CD14-positive monocyte (primary cell): Measurements from ENCODE around the gene CALCA. TPM values are rescaled to one million over a fixed set of nuclear protein-coding genes. Genes with fewer than 3 reads are reported as not detected.

Experiments used
- DNase-seq, 3 donors: peaks; one replicate each; pipeline ENCODE4 v3.0.0-alpha.2; 2011 to 2022
- H2AFZ ChIP-seq: 2 replicates; pipeline ENCODE4 v1.6.0; 2012; ENCODE audit warnings: mild to moderate bottlenecking, low read depth, low read length, inconsistent platforms; ENCODE audit not compliant: insufficient read depth, poor library complexity, severe bottlenecking
- H3K27ac ChIP-seq, 2 donors: 1 replicate in 1 of 2; 2 replicates in 1 of 2; pipeline ENCODE4 v1.5.1; 2012 to 2013; ENCODE audit warnings: low read length in 2 of 2, control low read depth in 1 of 2, inconsistent platforms in 1 of 2, low read depth in 1 of 2, mild to moderate bottlenecking in 1 of 2
- H3K27me3 ChIP-seq, 2 donors: one replicate each; pipeline versions ENCODE4 v1.6.0 to v1.6.1; 2011 to 2013; ENCODE audit warnings: low read length in 2 of 2; ENCODE audit not compliant: control insufficient read depth in 2 of 2, insufficient read depth in 2 of 2
- H3K36me3 ChIP-seq, 2 donors: replicated peaks in 1 of 2; 1 replicate in 1 of 2; 2 replicates in 1 of 2; pipeline versions ENCODE4 v1.5.1 to v1.6.1; 2012 to 2013; ENCODE audit warnings: low read length in 2 of 2, control low read depth in 1 of 2, inconsistent platforms in 1 of 2, mild to moderate bottlenecking in 1 of 2; ENCODE audit not compliant: insufficient read depth in 2 of 2, control insufficient read depth in 1 of 2
- H3K4me1 ChIP-seq, 2 donors: 1 replicate in 1 of 2; 2 replicates in 1 of 2; pipeline versions ENCODE4 v1.5.1 to v1.6.1; 2012 to 2013; ENCODE audit warnings: low read length in 2 of 2, control low read depth in 1 of 2, inconsistent platforms in 1 of 2, mild to moderate bottlenecking in 1 of 2, moderate library complexity in 1 of 2; ENCODE audit not compliant: insufficient read depth in 2 of 2, control insufficient read depth in 1 of 2
- H3K4me2 ChIP-seq: replicated peaks from 2 replicates; pipeline ENCODE3; 2012; ENCODE audit warnings: low read length, moderate library complexity, mild to moderate bottlenecking; ENCODE audit not compliant: poor library complexity, severe bottlenecking; ENCODE audit errors: extremely low read depth
- H3K4me3 ChIP-seq, 3 experiments: fragments of 200-600 bp in 1 of 3; sonication (generic) in 1 of 3; replicated peaks in 1 of 3; 1 replicate in 2 of 3; 2 replicates in 1 of 3; pipeline ENCODE4 v1.5.1; 2011 to 2013; ENCODE audit warnings: low read length in 3 of 3, mild to moderate bottlenecking in 3 of 3, control low read depth in 2 of 3, low read depth in 2 of 3, inconsistent platforms in 1 of 3, moderate library complexity in 1 of 3
- H3K79me2 ChIP-seq: 2 replicates; pipeline ENCODE4 v1.6.0; 2012; ENCODE audit warnings: mild to moderate bottlenecking, control low read depth, inconsistent platforms, low read length, moderate library complexity; ENCODE audit not compliant: insufficient read depth
- H3K9ac ChIP-seq: 2 replicates; pipeline ENCODE4 v1.6.0; 2017; ENCODE audit warnings: low read length, mild to moderate bottlenecking; ENCODE audit not compliant: insufficient read depth, poor library complexity, severe bottlenecking
- H3K9me3 ChIP-seq, 2 donors: replicated peaks in 1 of 2; 1 replicate in 1 of 2; 2 replicates in 1 of 2; pipeline versions ENCODE4 v1.5.1 to v1.6.1; 2012 to 2013; ENCODE audit warnings: low read length in 2 of 2, control low read depth in 1 of 2; ENCODE audit not compliant: control insufficient read depth in 1 of 2, insufficient read depth in 1 of 2
- H4K20me1 ChIP-seq: 2 replicates; pipeline ENCODE4 v1.6.0; 2012; ENCODE audit warnings: mild to moderate bottlenecking, low read length, control low read depth, moderate library complexity; ENCODE audit not compliant: insufficient read depth
- H3K27ac Mint-ChIP-seq, 7 donors: one replicate each; pipeline ENCODE4 v1.8.0; 2020; ENCODE audit warnings: mild to moderate bottlenecking in 7 of 7, mixed read lengths in 7 of 7, moderate library complexity in 6 of 7, inconsistent platforms in 2 of 7
- H3K27me3 Mint-ChIP-seq, 3 donors: one replicate each; pipeline ENCODE4 v1.8.0; 2021 to 2022; ENCODE audit warnings: low read depth in 3 of 3, mild to moderate bottlenecking in 3 of 3, mixed read lengths in 3 of 3, moderate library complexity in 3 of 3, inconsistent platforms in 1 of 3
- H3K36me3 Mint-ChIP-seq, 2 donors: one replicate each; pipeline ENCODE4 v1.8.0; 2020; ENCODE audit warnings: mixed read lengths in 2 of 2, inconsistent platforms in 1 of 2, mild to moderate bottlenecking in 1 of 2
- H3K4me1 Mint-ChIP-seq: one replicate; pipeline ENCODE4 v1.8.0; 2020; ENCODE audit warnings: mild to moderate bottlenecking, mixed read lengths
- H3K4me3 Mint-ChIP-seq, 2 donors: one replicate each; pipeline ENCODE4 v1.8.0; 2020; ENCODE audit warnings: mild to moderate bottlenecking in 2 of 2, mixed read lengths in 2 of 2, moderate library complexity in 1 of 2
- H3K9me3 Mint-ChIP-seq, 7 donors: one replicate each; pipeline ENCODE4 v1.8.0; 2020 to 2022; ENCODE audit warnings: mixed read lengths in 7 of 7, mild to moderate bottlenecking in 6 of 7, moderate library complexity in 6 of 7, inconsistent platforms in 2 of 7
- CTCF ChIP-seq: fragments of 200-600 bp; IDR thresholded peaks from one replicate; pipeline ENCODE4 v1.8.0; 2022; ENCODE audit warnings: antibody characterized with exemption, mild to moderate bottlenecking
- WGBS: methylation state at CpG from one replicate; pipeline ENCODE4 v1.1.5; 2013; ENCODE audit warnings: missing lambda C conversion rate; ENCODE audit not compliant: insufficient coverage; 5-methylcytosine and 5-hydroxymethylcytosine counted together
- intact Hi-C, 2 donors: fragments of 100-400 bp; cut with micrococcal nuclease; formaldehyde crosslinking; loops; one replicate each; pipeline versions ENCODE4 v1.15.0 to v1.15.1; 2023
- polyA plus RNA-seq, 3 donors: library from polyadenylated mRNA; depleted of rRNA in 1 of 3; unstranded in 2 of 3; stranded (reverse) in 1 of 3; fragments of 300-500 nt in 2 of 3; fragments of >200 nt in 1 of 3; fragmentation: Illumina TruSeq in 2 of 3; gene quantifications; 1 replicate in 2 of 3; 2 replicates in 1 of 3; pipeline ENCODE4 v1.2.3, GENCODE V29; 2012 to 2021

Gene CALCA
- polyA plus RNA-seq, 3 donors: not detected

- H3K4me1 Mint-ChIP-seq: no peaks in the 10 kb centered on the region
- H3K27me3 ChIP-seq: peaks cover 10 to 23% of the 10 kb centered on the region in 2 donors
- H3K36me3 Mint-ChIP-seq: no peaks in the 10 kb centered on the region
- H2AFZ ChIP-seq: no peak overlapping the region
- H3K9me3 Mint-ChIP-seq: peaks cover 0 to 2% (median 0%) of the 10 kb centered on the region in 7 donors
- intact Hi-C loops: no loop called here
- no CpG with 5 or more reads among the region's 1 CpG for WGBS
- no peaks in the 10 kb centered on the region for H4K20me1 ChIP-seq
- no peaks in the 10 kb centered on the region for H3K4me1 ChIP-seq
- H3K4me3 Mint-ChIP-seq: no peak overlapping the region
- no peak overlapping the region for H3K27ac Mint-ChIP-seq
- no peak for TF ChIP-seq CTCF
- H3K9me3 ChIP-seq: no peaks in the 10 kb centered on the region
- H3K79me2 ChIP-seq: no peaks in the 10 kb centered on the region
- no peak overlapping the region for H3K4me2 ChIP-seq
- H3K36me3 ChIP-seq: no peaks in the 10 kb centered on the region
- DNase-seq: no peak
- H3K27ac ChIP-seq: no peak overlapping the region
- no peak overlapping the region for H3K4me3 ChIP-seq
- H3K9ac ChIP-seq: no peak overlapping the region
- peaks cover 9 to 25% (median 18%) of the 10 kb centered on the region in 3 donors for H3K27me3 Mint-ChIP-seq
Observed at GRCh38 chr11:14981507-14981906, 9.4 kb upstream of the CALCA start.

- no peak for DNase-seq
- H3K9me3 ChIP-seq: peaks cover 0 to 4% of the 10 kb centered on the region in 2 donors
Observed at GRCh38 chr11:14980854-14981253, 8.7 kb upstream of the CALCA start.

More at GRCh38 chr11:14980854-14981253, 8.7 kb upstream of the CALCA start:
- Histone ChIP-seq H3K27ac (no peak overlapping the region), H3K79me2 (no peaks in the 10 kb centered on the region), H2AFZ (no peak overlapping the region), H3K27me3 (peaks cover 16 to 29% of the 10 kb centered on the region in 2 donors), H4K20me1 (no peaks in the 10 kb centered on the region), H3K4me1 (no peaks in the 10 kb centered on the region), H3K9ac (no peak overlapping the region), H3K36me3 (no peaks in the 10 kb centered on the region), H3K4me3 (no peak overlapping the region), H3K4me2 (no peak overlapping the region)
- Mint-ChIP-seq H3K27me3 (peaks cover 16 to 29% (median 22%) of the 10 kb centered on the region in 3 donors), H3K27ac (no peak overlapping the region), H3K4me3 (no peak overlapping the region), H3K9me3 (peaks cover 0 to 2% (median 0%) of the 10 kb centered on the region in 7 donors), H3K36me3 (no peaks in the 10 kb centered on the region), H3K4me1 (no peaks in the 10 kb centered on the region)
- intact Hi-C loops: no loop called here
- WGBS: no CpG with 5 or more reads among the region's 3 CpGs
- TF ChIP-seq CTCF: no peak
